ENCODE data around the gene PRRG4. TPM values are rescaled to one million over a fixed set of nuclear protein-coding genes. Genes with fewer than 3 reads are reported as not detected.

Gene PRRG4
- total and polyA plus RNA-seq, 2 of the 13 experiments (the other 11 are each of a cell fraction or from before 2014, with no cell fraction given), result 0.24 to 0.95 TPM

DNA sequence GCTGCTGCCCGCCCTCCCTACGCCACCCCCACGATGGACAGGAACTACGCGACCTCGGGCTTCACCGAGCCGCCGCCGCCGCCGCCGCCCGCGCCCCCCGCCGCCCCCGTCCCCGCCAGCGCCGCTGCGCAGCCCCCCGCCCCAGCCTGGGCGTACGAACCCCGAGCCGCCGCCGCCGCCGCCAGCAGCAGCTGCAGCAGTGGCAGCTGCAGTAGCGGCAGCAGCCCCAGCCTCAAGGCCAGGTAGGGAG is 63.3 kb downstream of the PRRG4 start:
- H3K27ac ChIP-seq (ENCODE audit: extremely low read length, insufficient read depth, low read length), result peak overlapping the region; percentile 92
- BruUV-seq (replicated peaks), result no TSS peak
- peak overlapping the region; percentile 65 for H3K4me2 ChIP-seq (ENCODE audit: low read depth, low read length)
- 0 out of 2 replicates have a peak, but pooled peaks cover 4% of the 10 kb centered on the region for H4K20me1 ChIP-seq (ENCODE audit: insufficient read depth, low read length)
- intact Hi-C loops (cut with micrococcal nuclease; ENCODE audit: unreplicated experiment) (loop anchor here (1.0 to 5.0 kb wide), 2 partner anchors 122 to 269 kb away; partner anchors contain the start of genes CSTF3 and DEPDC7), in situ Hi-C loops (cut with HindIII; ENCODE audit: extremely low pct_ligation_motif_present, low pct_unique_long_range_greater_than_20kb) (no loop called here)
- WGBS (ENCODE audit: low lambda C conversion rate), result 0% methylated on average over 5 of the region's 32 CpGs
- H3K9ac ChIP-seq (ENCODE audit: insufficient read depth, low read depth, low read length), result peak overlapping the region; percentile 97
- peaks cover 24% of the 10 kb centered on the region for H3K4me1 ChIP-seq (ENCODE audit: insufficient read depth, low read length)
- no peak for FAIRE-seq
- H3K79me2 ChIP-seq (ENCODE audit: insufficient read depth, low read length), result peaks cover 46% of the 10 kb centered on the region
- no peak overlapping the region for H2AFZ ChIP-seq (ENCODE audit: low read length)
- DNase-seq (ENCODE audit: low spot score), result no peak
- CTCF ChIA-PET (ENCODE audit: low intra/inter-chr PET ratio, low total read pairs), result no interaction called here
- H3K4me3 ChIP-seq (replicated peaks in 1 of 3; ENCODE audit: insufficient read depth in 1 of 3, low read depth in 2 of 3, low read length in 3 of 3), result peak overlapping the region; percentile 73 to 98 (median 93); a peak in 4 of 6 replicates
- H3K36me3 ChIP-seq (replicated peaks in 1 of 2; ENCODE audit: control insufficient read depth in 1 of 2, insufficient read depth in 2 of 2, low read length in 2 of 2), result no peaks in the 10 kb centered on the region; a peak in 2 of 5 replicates
- POLR2A ChIA-PET, result interaction anchor here (0.6 to 1.4 kb wide), 2 partner anchors 9 to 146 kb away, joined by 3 read pairs; partner anchors contain the start of gene TCP11L1
- ATAC-seq, result peak; percentile 17; the same call in 1 of the 3 replicates
- H3K27me3 ChIP-seq (ENCODE audit: control insufficient read depth in 1 of 2, insufficient read depth in 2 of 2, low read length in 2 of 2), result peaks cover 0 to 3% of the 10 kb centered on the region in 2 experiments; a peak in 1 of 5 replicates
- no peaks in the 10 kb centered on the region for H3K9me3 ChIP-seq (ENCODE audit: low read length)
- TF ChIP-seq TCF12 (IDR thresholded peaks at IDR 0.05) (no peak), TCF12 (CRISPR knock-in tag; IDR thresholded peaks at IDR 0.05) (0 out of 2 replicates have a peak, but pooled peaks have one; percentile 14), FOXA1 (IDR thresholded peaks at IDR 0.05) (no peak), FOXA1 (CRISPR knock-in tag; IDR thresholded peaks at IDR 0.05) (no peak), ZNF44 (CRISPR knock-in tag; IDR thresholded peaks at IDR 0.05) (no peak), ASH2L (IDR thresholded peaks at IDR 0.05; ENCODE audit: insufficient read length, low read depth, low read length) (peak; percentile 2), ZNF550 (CRISPR knock-in tag; IDR thresholded peaks at IDR 0.05; ENCODE audit: borderline replicate concordance) (no peak), ZNF383 (CRISPR knock-in tag; IDR thresholded peaks at IDR 0.05; ENCODE audit: borderline replicate concordance) (no peak), ARHGAP35 (CRISPR knock-in tag; IDR thresholded peaks at IDR 0.05; ENCODE audit: borderline replicate concordance) (no peak)
- TF ChIP-seq, protein P1, sequence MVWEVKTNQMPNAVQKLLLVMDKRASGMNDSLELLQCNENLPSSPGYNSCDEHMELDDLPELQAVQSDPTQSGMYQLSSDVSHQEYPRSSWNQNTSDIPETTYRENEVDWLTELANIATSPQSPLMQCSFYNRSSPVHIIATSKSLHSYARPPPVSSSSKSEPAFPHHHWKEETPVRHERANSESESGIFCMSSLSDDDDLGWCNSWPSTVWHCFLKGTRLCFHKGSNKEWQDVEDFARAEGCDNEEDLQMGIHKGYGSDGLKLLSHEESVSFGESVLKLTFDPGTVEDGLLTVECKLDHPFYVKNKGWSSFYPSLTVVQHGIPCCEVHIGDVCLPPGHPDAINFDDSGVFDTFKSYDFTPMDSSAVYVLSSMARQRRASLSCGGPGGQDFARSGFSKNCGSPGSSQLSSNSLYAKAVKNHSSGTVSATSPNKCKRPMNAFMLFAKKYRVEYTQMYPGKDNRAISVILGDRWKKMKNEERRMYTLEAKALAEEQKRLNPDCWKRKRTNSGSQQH (CRISPR knock-in tag; IDR thresholded peaks at IDR 0.05; ENCODE audit: low read depth), result 0 out of 2 replicates have a peak, but pooled peaks have one; percentile 19
- TF ChIP-seq, protein P2, sequence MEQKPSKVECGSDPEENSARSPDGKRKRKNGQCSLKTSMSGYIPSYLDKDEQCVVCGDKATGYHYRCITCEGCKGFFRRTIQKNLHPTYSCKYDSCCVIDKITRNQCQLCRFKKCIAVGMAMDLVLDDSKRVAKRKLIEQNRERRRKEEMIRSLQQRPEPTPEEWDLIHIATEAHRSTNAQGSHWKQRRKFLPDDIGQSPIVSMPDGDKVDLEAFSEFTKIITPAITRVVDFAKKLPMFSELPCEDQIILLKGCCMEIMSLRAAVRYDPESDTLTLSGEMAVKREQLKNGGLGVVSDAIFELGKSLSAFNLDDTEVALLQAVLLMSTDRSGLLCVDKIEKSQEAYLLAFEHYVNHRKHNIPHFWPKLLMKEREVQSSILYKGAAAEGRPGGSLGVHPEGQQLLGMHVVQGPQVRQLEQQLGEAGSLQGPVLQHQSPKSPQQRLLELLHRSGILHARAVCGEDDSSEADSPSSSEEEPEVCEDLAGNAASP (CRISPR knock-in tag; IDR thresholded peaks at IDR 0.05; ENCODE audit: borderline replicate concordance), result no peak
- TF ChIP-seq, protein P3, sequence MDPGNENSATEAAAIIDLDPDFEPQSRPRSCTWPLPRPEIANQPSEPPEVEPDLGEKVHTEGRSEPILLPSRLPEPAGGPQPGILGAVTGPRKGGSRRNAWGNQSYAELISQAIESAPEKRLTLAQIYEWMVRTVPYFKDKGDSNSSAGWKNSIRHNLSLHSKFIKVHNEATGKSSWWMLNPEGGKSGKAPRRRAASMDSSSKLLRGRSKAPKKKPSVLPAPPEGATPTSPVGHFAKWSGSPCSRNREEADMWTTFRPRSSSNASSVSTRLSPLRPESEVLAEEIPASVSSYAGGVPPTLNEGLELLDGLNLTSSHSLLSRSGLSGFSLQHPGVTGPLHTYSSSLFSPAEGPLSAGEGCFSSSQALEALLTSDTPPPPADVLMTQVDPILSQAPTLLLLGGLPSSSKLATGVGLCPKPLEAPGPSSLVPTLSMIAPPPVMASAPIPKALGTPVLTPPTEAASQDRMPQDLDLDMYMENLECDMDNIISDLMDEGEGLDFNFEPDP (CRISPR knock-in tag; conservative IDR thresholded peaks at IDR 0.05), result 0 out of 2 replicates have a peak, but pooled peaks have one; percentile 50
- TF ChIP-seq, protein P4, sequence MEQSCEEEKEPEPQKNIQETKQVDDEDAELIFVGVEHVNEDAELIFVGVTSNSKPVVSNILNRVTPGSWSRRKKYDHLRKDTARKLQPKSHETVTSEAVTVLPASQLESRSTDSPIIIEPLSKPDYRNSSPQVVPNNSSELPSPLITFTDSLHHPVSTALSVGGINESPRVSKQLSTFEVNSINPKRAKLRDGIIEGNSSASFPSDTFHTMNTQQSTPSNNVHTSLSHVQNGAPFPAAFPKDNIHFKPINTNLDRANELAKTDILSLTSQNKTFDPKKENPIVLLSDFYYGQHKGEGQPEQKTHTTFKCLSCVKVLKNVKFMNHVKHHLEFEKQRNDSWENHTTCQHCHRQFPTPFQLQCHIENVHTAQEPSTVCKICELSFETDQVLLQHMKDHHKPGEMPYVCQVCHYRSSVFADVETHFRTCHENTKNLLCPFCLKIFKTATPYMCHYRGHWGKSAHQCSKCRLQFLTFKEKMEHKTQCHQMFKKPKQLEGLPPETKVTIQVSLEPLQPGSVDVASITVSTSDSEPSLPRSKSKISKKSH (CRISPR knock-in tag; IDR thresholded peaks at IDR 0.05; ENCODE audit: borderline replicate concordance), result no peak
